Endothelial cell of umbilical vein (primary cell): Measurements from ENCODE around the gene DIS3L2. TPM values are rescaled to one million over a fixed set of nuclear protein-coding genes. Genes with fewer than 3 reads are reported as not detected.

Source experiments
- BruUV-seq: library from RNA; stranded (reverse); fragments of 400-500 nt; replicated peaks from 2 replicates; lab custom pipeline; 2021; lab: Mats Ljungman, UMichigan
- CTCF ChIA-PET: fragments of 300-600, 350-600 bp; sonication (Branson Sonifier 250); formaldehyde crosslinking; loops from one replicate; lab custom pipeline; 2021; ENCODE audit warnings: antibody characterized with exemption, inconsistent platforms; lab: Charles Lee
- POLR2A ChIA-PET: fragments of 300-600, 350-600 bp; sonication (Branson Sonifier 250); formaldehyde crosslinking; loops from one replicate; lab custom pipeline; 2021; ENCODE audit warnings: antibody characterized with exemption, inconsistent platforms; lab: Charles Lee
- DNase-seq: peaks from one replicate; pipeline ENCODE4 v3.0.0-alpha.2; 2011; ENCODE audit warnings: low read depth, low spot score
- FAIRE-seq: peaks from 2 replicates; lab custom pipeline; 2011; peaks lifted over from hg19 to GRCh38; lab: Jason Lieb, UNC
- H2AFZ ChIP-seq: 2 replicates; pipeline ENCODE4 v1.6.0; 2012; ENCODE audit warnings: low read depth, low read length, control low read depth, inconsistent platforms
- H3K27ac ChIP-seq: 2 replicates; pipeline ENCODE4 v1.5.1; 2011; ENCODE audit warnings: low read depth, mild to moderate bottlenecking, control low read depth, low read length, moderate library complexity; ENCODE audit not compliant: insufficient read depth
- H3K27me3 ChIP-seq, 2 experiments: 2 replicates each; pipeline versions ENCODE4 v1.6.0 to v1.6.1; 2011; ENCODE audit warnings: low read length in 2 of 2, mixed read lengths in 1 of 2; ENCODE audit not compliant: control insufficient read depth in 2 of 2, insufficient read depth in 2 of 2
- H3K36me3 ChIP-seq, 2 experiments: 2 replicates in 1 of 2; 3 replicates in 1 of 2; pipeline ENCODE4 v1.5.1; 2011; ENCODE audit warnings: low read length in 2 of 2, mild to moderate bottlenecking in 1 of 2, moderate library complexity in 1 of 2; ENCODE audit not compliant: control insufficient read depth in 2 of 2, insufficient read depth in 2 of 2; ENCODE audit errors: extremely low read depth in 1 of 2
- H3K4me1 ChIP-seq: 3 replicates; pipeline ENCODE4 v1.5.1; 2011; ENCODE audit warnings: mild to moderate bottlenecking, low read length; ENCODE audit not compliant: control insufficient read depth, insufficient read depth; ENCODE audit errors: extremely low read depth
- H3K4me2 ChIP-seq: 2 replicates; pipeline ENCODE4 v1.6.1; 2011; ENCODE audit warnings: low read length, control low read depth, mixed read lengths; ENCODE audit not compliant: insufficient read depth
- H3K4me3 ChIP-seq, 3 experiments: fragments of 200-600 bp in 1 of 3; sonication (generic), shearing (Covaris generic) in 1 of 3; replicated peaks in 1 of 3; 2 replicates each; pipeline ENCODE4 v1.5.1; 2011 to 2016; ENCODE audit warnings: control low read depth in 3 of 3, low read length in 3 of 3, mild to moderate bottlenecking in 2 of 3, inconsistent platforms in 1 of 3, low read depth in 1 of 3, moderate library complexity in 1 of 3; ENCODE audit not compliant: insufficient read depth in 1 of 3
- H3K79me2 ChIP-seq: 2 replicates; pipeline ENCODE4 v1.6.0; 2012; ENCODE audit warnings: low read length, inconsistent platforms; ENCODE audit not compliant: control insufficient read depth, insufficient read depth
- H3K9ac ChIP-seq: replicated peaks from 2 replicates; pipeline ENCODE3; 2011; ENCODE audit warnings: low read length, control low read depth; ENCODE audit not compliant: insufficient read depth; ENCODE audit errors: extremely low read depth
- H3K9me1 ChIP-seq: replicated peaks from 3 replicates; pipeline ENCODE4 v1.6.0; 2011; ENCODE audit warnings: mild to moderate bottlenecking, low read length; ENCODE audit not compliant: control insufficient read depth, insufficient read depth; ENCODE audit errors: extremely low read depth
- H3K9me3 ChIP-seq: replicated peaks from 2 replicates; pipeline ENCODE4 v1.5.1; 2012; ENCODE audit warnings: low read length, inconsistent platforms; ENCODE audit not compliant: control insufficient read depth, insufficient read depth
- H4K20me1 ChIP-seq: replicated peaks from 2 replicates; pipeline ENCODE3; 2011; ENCODE audit warnings: mild to moderate bottlenecking, low read length; ENCODE audit not compliant: control insufficient read depth, insufficient read depth; ENCODE audit errors: extremely low read depth
- EZH2 ChIP-seq: IDR thresholded peaks from 2 replicates; pipeline ENCODE4 v1.6.1; 2012; ENCODE audit warnings: borderline replicate concordance, low read depth, mild to moderate bottlenecking, moderate library complexity, low read length, inconsistent platforms; ENCODE audit not compliant: severe bottlenecking
- FOS ChIP-seq: IDR thresholded peaks from 2 replicates; pipeline ENCODE4 v1.6.1; 2011; ENCODE audit warnings: mild to moderate bottlenecking, low read length, moderate library complexity, borderline replicate concordance; ENCODE audit not compliant: insufficient read depth
- GATA2 ChIP-seq: IDR thresholded peaks from 2 replicates; pipeline ENCODE4 v1.7.0; 2011; ENCODE audit warnings: low read depth, mild to moderate bottlenecking, moderate library complexity, mixed read lengths, low read length; ENCODE audit not compliant: insufficient read length, insufficient read depth
- JUN ChIP-seq: IDR thresholded peaks from 2 replicates; pipeline ENCODE4 v1.6.1; 2011; ENCODE audit warnings: borderline replicate concordance, low read depth; ENCODE audit not compliant: insufficient read length, insufficient read depth
- MYC ChIP-seq: IDR thresholded peaks from one replicate; pipeline ENCODE4 v1.6.1; 2011; ENCODE audit warnings: mild to moderate bottlenecking, low read depth, low read length
- POLR2A ChIP-seq: IDR thresholded peaks from 2 replicates; pipeline ENCODE4 v1.6.1; 2012; ENCODE audit warnings: low read depth, mild to moderate bottlenecking, control low read depth, low read length
- POLR2AphosphoS5 ChIP-seq: IDR thresholded peaks from 2 replicates; pipeline ENCODE4 v1.6.1; 2012; ENCODE audit warnings: low read depth, mild to moderate bottlenecking, control low read depth, low read length, moderate library complexity; ENCODE audit not compliant: insufficient read depth
- dilution Hi-C: fragments of 300-500 bp; cut with MboI; formaldehyde crosslinking; loops from one replicate; pipeline ENCODE4 v1.15.0; 2019; ENCODE audit warnings: low sequenced_read_pairs; ENCODE audit not compliant: extremely low pct_ligation_motif_present
- intact Hi-C: fragments of 100-400 bp; cut with micrococcal nuclease; formaldehyde crosslinking; loops from one replicate; pipeline ENCODE4 v1.10.0; 2022
- polyA plus RNA-seq, 4 experiments: library from polyadenylated mRNA; depleted of rRNA in 3 of 4; stranded (reverse) in 3 of 4; unstranded in 1 of 4; fragments of >200 nt; gene quantifications; 2 replicates each; pipeline versions ENCODE4 v1.2.1 to v1.2.3, GENCODE V29; 2011 to 2012; ENCODE audit warnings: missing spikeins in 1 of 4
- total RNA-seq: library from RNA; stranded (reverse); gene quantifications from 2 replicates; pipeline ENCODE4 v1.2.3, GENCODE V29; 2021
- TF ChIP-seq, protein P1 (sequence below), 2 donors: IDR thresholded peaks; 1 replicate in 1 of 2; 2 replicates in 1 of 2; pipeline ENCODE4 v1.5.1; 2011; ENCODE audit warnings: low read length in 2 of 2, mild to moderate bottlenecking in 2 of 2, moderate library complexity in 2 of 2, control low read depth in 1 of 2, inconsistent platforms in 1 of 2, low read depth in 1 of 2; ENCODE audit not compliant: insufficient read depth in 1 of 2; ENCODE audit errors: extremely low read depth in 1 of 2
- TF ChIP-seq, protein P2 (sequence below): IDR thresholded peaks from 2 replicates; pipeline ENCODE4 v1.6.1; 2011; ENCODE audit not compliant: insufficient read depth, insufficient read length

DIS3L2 gene
- total and polyA plus RNA-seq, 2 donors (not counting 3 experiments of a cell fraction or from before 2014, with no cell fraction given): 14.6 to 31.2 TPM

DNA sequence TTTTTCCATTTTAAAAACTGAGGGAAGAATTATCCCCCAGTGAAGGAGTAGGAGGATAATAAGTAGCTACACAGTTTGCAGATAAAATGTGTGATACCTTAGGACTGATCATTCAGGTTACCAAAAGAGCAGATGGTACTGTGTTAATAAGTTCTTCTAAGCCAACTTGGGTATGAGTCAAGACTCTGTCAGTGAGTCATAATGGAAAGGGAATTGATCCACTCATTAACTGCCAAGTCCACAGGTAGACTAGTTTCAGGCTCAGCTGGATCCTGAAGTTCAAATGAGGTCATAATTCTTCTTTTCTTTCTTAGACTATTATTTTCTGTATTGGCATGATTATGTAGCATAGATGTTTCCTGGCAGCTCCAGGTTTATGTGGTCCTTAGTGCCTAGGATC lies 274.7 kb downstream of the DIS3L2 start:
- intact Hi-C loops (no loop called here), dilution Hi-C loops (no loop called here)
- DNase-seq (no peak), FAIRE-seq (no peak)
- H3K9me3 ChIP-seq: no peaks in the 10 kb centered on the region
- BruUV-seq: no TSS peak
- no peak overlapping the region for H3K4me3 ChIP-seq
- H4K20me1 ChIP-seq: no peaks in the 10 kb centered on the region
- no peak overlapping the region for H3K27ac ChIP-seq
- TF ChIP-seq POLR2A: no peak
- TF ChIP-seq EZH2: no peak
- TF ChIP-seq JUN: peak; percentile 28
- H3K9me1 ChIP-seq: no peaks in the 10 kb centered on the region
- POLR2A ChIA-PET: no interaction called here
- H2AFZ ChIP-seq: no peak overlapping the region
- H3K4me2 ChIP-seq: no peak overlapping the region
- H3K27me3 ChIP-seq: no peaks in the 10 kb centered on the region
- no peak overlapping the region for H3K9ac ChIP-seq
- no peaks in the 10 kb centered on the region for H3K4me1 ChIP-seq
- no peaks in the 10 kb centered on the region for H3K36me3 ChIP-seq
- CTCF ChIA-PET: interaction anchor here (0.9 to 1.4 kb wide), 2 partner anchors 57 to 330 kb away, joined by 3 read pairs; no protein-coding TSS in a partner anchor
- no peaks in the 10 kb centered on the region for H3K79me2 ChIP-seq

DNA sequence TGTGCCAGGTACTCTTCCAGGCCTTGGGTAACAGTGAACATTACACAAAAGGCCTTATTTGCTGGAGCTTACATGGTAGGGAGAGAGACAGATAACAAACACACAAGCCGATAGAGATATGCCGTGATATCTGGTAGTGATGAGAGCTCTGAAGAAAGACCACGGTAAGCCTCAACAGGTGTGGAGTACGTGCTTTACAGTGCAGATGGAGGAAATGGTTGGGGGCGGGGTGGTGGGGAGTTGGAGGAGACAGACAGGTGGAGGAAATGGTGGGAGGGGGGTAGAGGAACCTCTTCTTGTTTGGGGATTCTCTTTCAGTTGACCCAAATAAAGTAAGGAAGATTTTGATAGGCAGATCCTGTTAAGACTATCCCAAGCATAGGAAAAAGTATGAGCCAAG lies 276.0 kb downstream of the DIS3L2 start:
- Histone ChIP-seq H3K36me3 (no peaks in the 10 kb centered on the region), H3K27ac (no peak overlapping the region), H3K4me3 (no peak overlapping the region), H2AFZ (no peak overlapping the region), H3K4me1 (no peaks in the 10 kb centered on the region), H3K27me3 (no peaks in the 10 kb centered on the region), H3K9me3 (no peaks in the 10 kb centered on the region), H3K79me2 (no peaks in the 10 kb centered on the region), H4K20me1 (no peaks in the 10 kb centered on the region), H3K9ac (no peak overlapping the region), H3K4me2 (no peak overlapping the region), H3K9me1 (no peaks in the 10 kb centered on the region)
- no TSS peak for BruUV-seq
- dilution Hi-C loops (no loop called here), intact Hi-C loops (no loop called here)
- FAIRE-seq (no peak), DNase-seq (no peak)
- CTCF ChIA-PET: no interaction called here
- TF ChIP-seq EZH2 (no peak), POLR2AphosphoS5 (no peak), MYC (no peak), JUN (no peak), GATA2 (no peak), POLR2A (no peak), FOS (no peak)
- TF ChIP-seq, protein P1, sequence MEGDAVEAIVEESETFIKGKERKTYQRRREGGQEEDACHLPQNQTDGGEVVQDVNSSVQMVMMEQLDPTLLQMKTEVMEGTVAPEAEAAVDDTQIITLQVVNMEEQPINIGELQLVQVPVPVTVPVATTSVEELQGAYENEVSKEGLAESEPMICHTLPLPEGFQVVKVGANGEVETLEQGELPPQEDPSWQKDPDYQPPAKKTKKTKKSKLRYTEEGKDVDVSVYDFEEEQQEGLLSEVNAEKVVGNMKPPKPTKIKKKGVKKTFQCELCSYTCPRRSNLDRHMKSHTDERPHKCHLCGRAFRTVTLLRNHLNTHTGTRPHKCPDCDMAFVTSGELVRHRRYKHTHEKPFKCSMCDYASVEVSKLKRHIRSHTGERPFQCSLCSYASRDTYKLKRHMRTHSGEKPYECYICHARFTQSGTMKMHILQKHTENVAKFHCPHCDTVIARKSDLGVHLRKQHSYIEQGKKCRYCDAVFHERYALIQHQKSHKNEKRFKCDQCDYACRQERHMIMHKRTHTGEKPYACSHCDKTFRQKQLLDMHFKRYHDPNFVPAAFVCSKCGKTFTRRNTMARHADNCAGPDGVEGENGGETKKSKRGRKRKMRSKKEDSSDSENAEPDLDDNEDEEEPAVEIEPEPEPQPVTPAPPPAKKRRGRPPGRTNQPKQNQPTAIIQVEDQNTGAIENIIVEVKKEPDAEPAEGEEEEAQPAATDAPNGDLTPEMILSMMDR (IDR thresholded peaks at IDR 0.05; ENCODE audit: extremely low read depth in 1 of 2, insufficient read depth in 1 of 2, low read depth in 1 of 2, low read length in 2 of 2): no peak
- TF ChIP-seq, protein P2, sequence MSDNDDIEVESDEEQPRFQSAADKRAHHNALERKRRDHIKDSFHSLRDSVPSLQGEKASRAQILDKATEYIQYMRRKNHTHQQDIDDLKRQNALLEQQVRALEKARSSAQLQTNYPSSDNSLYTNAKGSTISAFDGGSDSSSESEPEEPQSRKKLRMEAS: no peak
- POLR2A ChIA-PET: no interaction called here
